Body of pancreas (tissue), 4 donors: Measurements from ENCODE around the gene TDRD9.

Experiments used
- POLR2A ChIP-seq, 3 donors: fragments of 450-650 bp; IDR thresholded peaks; one replicate each; pipeline ENCODE4 v1.6.1; 2016; ENCODE audit warnings: antibody characterized with exemption in 3 of 3, mild to moderate bottlenecking in 2 of 3
- TF ChIP-seq, protein P1 (sequence below), 7 experiments: fragments of 450-650 bp in 4 of 7; fragments of 200-600 bp in 3 of 7; sonication (generic) in 3 of 7; IDR thresholded peaks; one replicate each; pipeline ENCODE4 v1.5.1; 2016 to 2019; ENCODE audit warnings: antibody characterized with exemption in 7 of 7

- no peak for TF ChIP-seq POLR2A (IDR thresholded peaks at IDR 0.05)
- TF ChIP-seq, protein P1, sequence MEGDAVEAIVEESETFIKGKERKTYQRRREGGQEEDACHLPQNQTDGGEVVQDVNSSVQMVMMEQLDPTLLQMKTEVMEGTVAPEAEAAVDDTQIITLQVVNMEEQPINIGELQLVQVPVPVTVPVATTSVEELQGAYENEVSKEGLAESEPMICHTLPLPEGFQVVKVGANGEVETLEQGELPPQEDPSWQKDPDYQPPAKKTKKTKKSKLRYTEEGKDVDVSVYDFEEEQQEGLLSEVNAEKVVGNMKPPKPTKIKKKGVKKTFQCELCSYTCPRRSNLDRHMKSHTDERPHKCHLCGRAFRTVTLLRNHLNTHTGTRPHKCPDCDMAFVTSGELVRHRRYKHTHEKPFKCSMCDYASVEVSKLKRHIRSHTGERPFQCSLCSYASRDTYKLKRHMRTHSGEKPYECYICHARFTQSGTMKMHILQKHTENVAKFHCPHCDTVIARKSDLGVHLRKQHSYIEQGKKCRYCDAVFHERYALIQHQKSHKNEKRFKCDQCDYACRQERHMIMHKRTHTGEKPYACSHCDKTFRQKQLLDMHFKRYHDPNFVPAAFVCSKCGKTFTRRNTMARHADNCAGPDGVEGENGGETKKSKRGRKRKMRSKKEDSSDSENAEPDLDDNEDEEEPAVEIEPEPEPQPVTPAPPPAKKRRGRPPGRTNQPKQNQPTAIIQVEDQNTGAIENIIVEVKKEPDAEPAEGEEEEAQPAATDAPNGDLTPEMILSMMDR (IDR thresholded peaks at IDR 0.05) = no peak
Observed at GRCh38 chr14:103949131-103949790, 21.0 kb downstream of the TDRD9 start.
